HepG2 (cell line): Measurements from ENCODE around the gene C2. TPM values are rescaled to one million over a fixed set of nuclear protein-coding genes. Genes with fewer than 3 reads are reported as not detected.

ENCODE experiments used
- CENPT ChIP-seq: sonication (generic); formaldehyde crosslinking; IDR thresholded peaks from 2 replicates; pipeline ENCODE4 v1.8.0; 2022; ENCODE audit warnings: low read depth, mild to moderate bottlenecking, moderate library complexity, missing genetic modification reagents
- DNMT1 ChIP-seq: sonication (generic); formaldehyde crosslinking; IDR thresholded peaks from 2 replicates; pipeline ENCODE4 v1.5.1; 2020; ENCODE audit warnings: mild to moderate bottlenecking, missing genetic modification reagents
- HDAC2 ChIP-seq: sonication (generic); formaldehyde crosslinking; IDR thresholded peaks from 2 replicates; pipeline ENCODE4 v1.4.0; 2020; ENCODE audit warnings: missing genetic modification reagents
- HMG20B ChIP-seq: conservative IDR thresholded peaks from 2 replicates; pipeline ENCODE4 v1.6.1; 2016; ENCODE audit warnings: missing genetic modification reagents, missing compliant biosample characterization
- HNF4G ChIP-seq, 2 experiments: sonication (generic) in 1 of 2; formaldehyde crosslinking in 1 of 2; IDR thresholded peaks; 2 replicates each; pipeline versions ENCODE4 v1.4.0 to v1.6.1; 2011 to 2020; ENCODE audit warnings: borderline replicate concordance in 2 of 2, low read depth in 2 of 2, mild to moderate bottlenecking in 2 of 2, low read length in 1 of 2, missing genetic modification reagents in 1 of 2, moderate library complexity in 1 of 2
- HNRNPLL ChIP-seq: fragments of 200-400 bp; formaldehyde crosslinking; IDR thresholded peaks from 2 replicates; pipeline ENCODE4 v1.6.1; 2017; ENCODE audit warnings: mild to moderate bottlenecking, low read depth, low read length; ENCODE audit not compliant: poor library complexity, severe bottlenecking
- JDP2 ChIP-seq: sonication (generic); formaldehyde crosslinking; IDR thresholded peaks from 2 replicates; pipeline ENCODE4 v1.8.1; 2022; ENCODE audit warnings: missing genetic modification reagents, borderline replicate concordance
- KLF6 ChIP-seq: IDR thresholded peaks from 2 replicates; pipeline ENCODE4 v1.8.0; 2016; ENCODE audit warnings: missing biosample characterization, missing genetic modification reagents
- NFRKB ChIP-seq: fragments of 450-650 bp; IDR thresholded peaks from 2 replicates; pipeline ENCODE4 v1.6.1; 2017
- SALL1 ChIP-seq: sonication (generic); formaldehyde crosslinking; IDR thresholded peaks from 2 replicates; pipeline ENCODE4 v1.8.0; 2022; ENCODE audit warnings: mild to moderate bottlenecking, missing genetic modification reagents
- SOX13 ChIP-seq, 3 experiments: fragments of 450-650 bp in 1 of 3; sonication (generic) in 1 of 3; formaldehyde crosslinking in 1 of 3; IDR thresholded peaks in 2 of 3; conservative IDR thresholded peaks in 1 of 3; 2 replicates each; pipeline versions ENCODE4 v1.5.0 to v1.6.1; 2016 to 2020; ENCODE audit warnings: antibody characterized with exemption in 1 of 3, mild to moderate bottlenecking in 1 of 3, missing compliant biosample characterization in 1 of 3, missing genetic modification reagents in 1 of 3, moderate library complexity in 1 of 3
- TGIF2 ChIP-seq: IDR thresholded peaks from 2 replicates; pipeline ENCODE4 v1.6.1; 2016; ENCODE audit warnings: control low read depth, missing compliant biosample characterization
- THAP11 ChIP-seq: IDR thresholded peaks from 2 replicates; pipeline ENCODE4 v1.6.1; 2016; ENCODE audit warnings: missing biosample characterization, missing genetic modification reagents
- ZFP90 ChIP-seq: sonication (generic); formaldehyde crosslinking; IDR thresholded peaks from 2 replicates; pipeline ENCODE4 v1.8.0; 2022; ENCODE audit warnings: missing genetic modification reagents, mild to moderate bottlenecking, inconsistent platforms, borderline replicate concordance
- ZKSCAN5 ChIP-seq: sonication (generic); formaldehyde crosslinking; IDR thresholded peaks from 2 replicates; pipeline ENCODE4 v1.5.1; 2020; ENCODE audit warnings: mild to moderate bottlenecking, missing genetic modification reagents
- ZNF180 ChIP-seq: sonication (generic); formaldehyde crosslinking; IDR thresholded peaks from 2 replicates; pipeline ENCODE4 v1.4.0; 2020; ENCODE audit warnings: low read depth, missing genetic modification reagents, borderline replicate concordance
- ZNF850 ChIP-seq: sonication (generic); formaldehyde crosslinking; conservative IDR thresholded peaks from 2 replicates; pipeline ENCODE4 v1.9.0; 2021; ENCODE audit warnings: mild to moderate bottlenecking, missing genetic modification reagents
- polyA plus RNA-seq, 8 experiments: library from polyadenylated mRNA; depleted of rRNA in 3 of 8; stranded (reverse) in 7 of 8; unstranded in 1 of 8; fragments of >200 nt; fragmentation: Illumina TruSeq in 4 of 8; extraction: Trizol in 4 of 8; gene quantifications; 2 replicates each; pipeline versions ENCODE4 v1.2.1 to v1.2.3, GENCODE V29; 2011 to 2016; ENCODE audit warnings: low read depth in 4 of 8, missing spikeins in 1 of 8, mixed read lengths in 1 of 8; ENCODE audit not compliant: insufficient read depth in 1 of 8
- total RNA-seq, 5 experiments: library from RNA; depleted of rRNA; stranded (reverse); fragments of >200 nt; fragmentation: Illumina TruSeq; extraction: Trizol; gene quantifications; 2 replicates each; pipeline ENCODE4 v1.2.3, GENCODE V29; 2016; ENCODE audit warnings: low read depth in 1 of 5
- TF ChIP-seq, protein P1 (sequence below): sonication (generic); formaldehyde crosslinking; IDR thresholded peaks from 2 replicates; pipeline ENCODE4 v1.4.0; 2020; ENCODE audit warnings: missing genetic modification reagents, borderline replicate concordance
- TF ChIP-seq, protein P2 (sequence below): sonication (generic); formaldehyde crosslinking; IDR thresholded peaks from 2 replicates; pipeline ENCODE4 v1.4.0; 2020; ENCODE audit warnings: missing genetic modification reagents; ENCODE audit errors: not compliant biosample characterization
- TF ChIP-seq, protein P3 (sequence below): sonication (generic); formaldehyde crosslinking; IDR thresholded peaks from 2 replicates; pipeline ENCODE4 v1.8.0; 2022; ENCODE audit warnings: missing genetic modification reagents, low read depth, mild to moderate bottlenecking, borderline replicate concordance
- TF ChIP-seq, protein P4 (sequence below): IDR thresholded peaks from 2 replicates; pipeline ENCODE4 v1.6.1; 2012; ENCODE audit warnings: low read depth, low read length, improper control_type of control experiment
- TF ChIP-seq, protein P5 (sequence below): sonication (generic); formaldehyde crosslinking; IDR thresholded peaks from 2 replicates; pipeline ENCODE4 v1.4.0; 2020; ENCODE audit warnings: missing genetic modification reagents, borderline replicate concordance

C2 gene
- total and polyA plus RNA-seq, 2 of the 13 experiments (the other 11 are each of a cell fraction or from before 2014, with no cell fraction given): 165 to 307 TPM

DNA sequence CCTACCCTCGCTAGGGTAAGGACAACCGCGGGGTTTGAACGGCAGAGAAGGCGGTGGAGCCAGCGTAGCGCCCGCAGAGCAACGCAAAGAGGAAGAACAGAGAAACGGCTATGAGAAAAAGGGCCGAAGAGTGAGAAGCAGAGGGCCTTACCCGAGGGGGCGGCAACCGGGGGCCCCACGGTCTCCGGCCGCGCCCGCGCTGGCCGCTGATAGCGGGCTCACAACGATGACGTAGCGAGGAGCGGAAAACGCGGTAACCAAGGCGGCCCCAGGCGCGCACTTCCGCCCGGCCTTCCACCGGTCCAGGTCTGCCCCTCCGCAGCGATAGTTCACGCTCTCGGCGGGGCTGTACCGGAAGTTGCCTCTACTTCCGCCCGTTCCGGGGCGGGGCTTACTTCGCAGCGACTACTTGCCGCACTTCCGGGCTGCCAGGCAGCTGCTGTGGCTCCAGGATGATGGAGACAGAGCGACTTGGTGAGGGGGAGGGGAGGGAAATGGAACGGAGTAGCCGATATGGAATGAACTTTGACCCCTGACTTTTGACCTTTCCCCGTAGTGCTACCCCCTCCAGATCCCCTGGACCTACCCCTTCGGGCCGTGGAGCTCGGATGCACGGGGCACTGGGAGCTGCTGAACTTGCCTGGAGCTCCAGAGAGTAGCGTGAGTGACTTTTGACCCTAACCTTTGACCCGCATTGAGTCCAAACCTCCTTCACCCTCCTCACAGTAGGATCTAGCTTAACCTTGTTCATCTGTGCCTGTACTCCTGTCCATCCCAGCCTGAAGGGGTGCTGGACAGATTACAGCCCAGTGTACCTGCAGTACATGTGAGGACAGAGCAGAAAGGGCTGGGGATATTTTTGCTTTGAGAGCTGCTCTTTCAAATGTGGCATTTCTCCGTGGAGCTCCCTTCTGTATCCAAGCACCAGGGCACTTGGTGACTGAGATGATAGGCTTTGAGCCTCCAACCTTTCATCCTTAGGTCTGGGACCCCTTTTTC is 31.5 kb downstream of the C2 start, which contains the start of the genes NELFE and SKIC2 (continued):
- TF ChIP-seq THAP11 (CRISPR knock-in tag) (peak; percentile 96), ZFP90 (CRISPR knock-in tag) (peak; percentile 98), HMG20B (peak; percentile 18; the same call in 1 of the 2 replicates), ZKSCAN5 (no peak), DNMT1 (CRISPR knock-in tag) (0 out of 2 replicates have a peak, but pooled peaks have one; percentile 59), HNF4G (IDR thresholded peaks at IDR 0.05; ENCODE audit: borderline replicate concordance, low read depth, low read length) (peak; percentile 97), HNF4G (CRISPR knock-in tag; IDR thresholded peaks at IDR 0.05; ENCODE audit: borderline replicate concordance, low read depth) (no peak), HNRNPLL (peak; percentile 97), NFRKB (no peak), JDP2 (no peak), KLF6 (CRISPR knock-in tag) (peak; percentile 80), SALL1 (CRISPR knock-in tag) (no peak; the same call in none of the 2 replicates), CENPT (CRISPR knock-in tag) (no peak; the same call in 1 of the 2 replicates), TGIF2 (peak; percentile 47; the same call in 1 of the 2 replicates), HDAC2 (CRISPR knock-in tag) (peak; percentile 93), ZNF180 (CRISPR knock-in tag) (no peak), SOX13 (IDR thresholded peaks at IDR 0.05) (no peak), SOX13 (CRISPR knock-in tag; conservative IDR thresholded peaks at IDR 0.05 in 1 of 2, IDR thresholded peaks at IDR 0.05 in 1 of 2) (peak in 1 of 2 experiments; percentile 57; a peak in 2 of 4 replicates), ZNF850 (CRISPR knock-in tag) (no peak)
- TF ChIP-seq, protein P1, sequence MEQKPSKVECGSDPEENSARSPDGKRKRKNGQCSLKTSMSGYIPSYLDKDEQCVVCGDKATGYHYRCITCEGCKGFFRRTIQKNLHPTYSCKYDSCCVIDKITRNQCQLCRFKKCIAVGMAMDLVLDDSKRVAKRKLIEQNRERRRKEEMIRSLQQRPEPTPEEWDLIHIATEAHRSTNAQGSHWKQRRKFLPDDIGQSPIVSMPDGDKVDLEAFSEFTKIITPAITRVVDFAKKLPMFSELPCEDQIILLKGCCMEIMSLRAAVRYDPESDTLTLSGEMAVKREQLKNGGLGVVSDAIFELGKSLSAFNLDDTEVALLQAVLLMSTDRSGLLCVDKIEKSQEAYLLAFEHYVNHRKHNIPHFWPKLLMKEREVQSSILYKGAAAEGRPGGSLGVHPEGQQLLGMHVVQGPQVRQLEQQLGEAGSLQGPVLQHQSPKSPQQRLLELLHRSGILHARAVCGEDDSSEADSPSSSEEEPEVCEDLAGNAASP (CRISPR knock-in tag): no peak; the same call in none of the 2 replicates
- TF ChIP-seq, protein P2, sequence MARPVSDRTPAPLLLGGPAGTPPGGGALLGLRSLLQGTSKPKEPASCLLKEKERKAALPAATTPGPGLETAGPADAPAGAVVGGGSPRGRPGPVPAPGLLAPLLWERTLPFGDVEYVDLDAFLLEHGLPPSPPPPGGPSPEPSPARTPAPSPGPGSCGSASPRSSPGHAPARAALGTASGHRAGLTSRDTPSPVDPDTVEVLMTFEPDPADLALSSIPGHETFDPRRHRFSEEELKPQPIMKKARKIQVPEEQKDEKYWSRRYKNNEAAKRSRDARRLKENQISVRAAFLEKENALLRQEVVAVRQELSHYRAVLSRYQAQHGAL (CRISPR knock-in tag): peak; percentile 84
- TF ChIP-seq, protein P3, sequence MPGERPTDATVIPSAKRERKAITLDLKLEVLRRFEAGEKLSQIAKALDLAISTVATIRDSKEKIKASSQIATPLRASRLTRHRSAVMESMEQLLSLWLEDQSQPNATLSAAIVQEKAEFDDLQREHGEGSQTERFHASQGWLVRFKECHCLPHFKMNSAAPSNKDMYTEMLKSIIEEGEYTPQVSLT (CRISPR knock-in tag): no peak
- TF ChIP-seq, protein P4, sequence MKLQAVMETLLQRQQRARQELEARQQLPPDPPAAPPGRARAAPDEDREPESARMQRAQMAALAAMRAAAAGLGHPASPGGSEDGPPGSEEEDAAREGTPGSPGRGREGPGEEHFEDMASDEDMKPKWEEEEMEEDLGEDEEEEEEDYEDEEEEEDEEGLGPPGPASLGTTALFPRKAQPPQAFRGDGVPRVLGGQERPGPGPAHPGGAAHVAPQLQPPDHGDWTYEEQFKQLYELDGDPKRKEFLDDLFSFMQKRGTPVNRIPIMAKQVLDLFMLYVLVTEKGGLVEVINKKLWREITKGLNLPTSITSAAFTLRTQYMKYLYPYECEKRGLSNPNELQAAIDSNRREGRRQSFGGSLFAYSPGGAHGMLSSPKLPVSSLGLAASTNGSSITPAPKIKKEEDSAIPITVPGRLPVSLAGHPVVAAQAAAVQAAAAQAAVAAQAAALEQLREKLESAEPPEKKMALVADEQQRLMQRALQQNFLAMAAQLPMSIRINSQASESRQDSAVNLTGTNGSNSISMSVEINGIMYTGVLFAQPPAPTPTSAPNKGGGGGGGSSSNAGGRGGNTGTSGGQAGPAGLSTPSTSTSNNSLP: no peak
- TF ChIP-seq, protein P5, sequence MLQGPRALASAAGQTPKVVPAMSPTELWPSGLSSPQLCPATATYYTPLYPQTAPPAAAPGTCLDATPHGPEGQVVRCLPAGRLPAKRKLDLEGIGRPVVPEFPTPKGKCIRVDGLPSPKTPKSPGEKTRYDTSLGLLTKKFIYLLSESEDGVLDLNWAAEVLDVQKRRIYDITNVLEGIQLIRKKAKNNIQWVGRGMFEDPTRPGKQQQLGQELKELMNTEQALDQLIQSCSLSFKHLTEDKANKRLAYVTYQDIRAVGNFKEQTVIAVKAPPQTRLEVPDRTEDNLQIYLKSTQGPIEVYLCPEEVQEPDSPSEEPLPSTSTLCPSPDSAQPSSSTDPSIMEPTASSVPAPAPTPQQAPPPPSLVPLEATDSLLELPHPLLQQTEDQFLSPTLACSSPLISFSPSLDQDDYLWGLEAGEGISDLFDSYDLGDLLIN (CRISPR knock-in tag): peak; percentile 96
